GM20431 (cell line): Measurements from ENCODE around the gene PCDH17.

Experiments
- in situ Hi-C: fragments of 300-500 bp; cut with MseI, MboI; formaldehyde crosslinking; loops from one replicate; pipeline ENCODE4 v1.15.0; 2020; ENCODE audit warnings: low sequenced_read_pairs; ENCODE audit not compliant: unreplicated experiment

PCDH17 gene

GRCh38 chr13:57724486-57725272 lies 93.1 kb downstream of the PCDH17 start:
- in situ Hi-C loops = no loop called here

DNA sequence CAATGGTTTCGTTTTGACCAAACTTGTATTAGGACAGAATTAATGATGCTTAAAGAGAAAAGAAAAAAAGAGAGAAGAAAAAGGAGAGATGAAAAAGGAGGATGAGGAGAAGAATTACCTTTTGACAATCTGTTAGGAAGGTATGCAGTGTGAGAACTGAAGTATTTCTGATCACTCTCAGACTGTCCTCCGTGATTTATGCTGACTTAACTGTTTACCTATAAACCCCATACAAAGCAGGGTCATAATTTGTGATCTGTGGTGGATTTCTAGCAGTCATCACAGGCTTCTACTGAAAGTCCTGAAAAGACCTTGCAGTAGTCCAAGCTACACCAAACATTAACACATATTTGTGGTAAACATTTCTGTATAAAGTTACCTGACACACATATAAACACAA lies 93.9 kb downstream of the PCDH17 start:
- in situ Hi-C loops = no loop called here

- in situ Hi-C loops = no loop called here
Measured at GRCh38 chr13:57726981-57727380, 95.4 kb downstream of the PCDH17 start.

DNA sequence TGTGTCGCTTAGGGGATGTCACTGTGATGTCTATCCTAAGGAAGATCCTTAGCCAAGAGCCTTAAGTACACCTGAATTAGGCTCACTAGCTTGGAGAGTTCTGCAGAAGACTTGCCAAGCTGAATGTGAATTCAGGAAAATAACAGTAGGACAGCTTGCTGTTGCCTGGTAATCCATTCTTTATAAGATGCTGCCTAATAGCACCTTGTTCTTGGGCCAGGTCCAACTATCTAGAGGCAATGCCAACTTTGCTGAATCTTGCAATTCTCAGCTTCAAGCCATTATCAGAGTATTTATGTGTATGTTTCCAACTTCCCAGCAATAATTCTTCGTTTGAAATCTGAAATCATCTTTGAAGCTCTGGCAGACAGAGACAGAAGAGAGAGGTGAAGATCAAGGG lies 102.8 kb downstream of the PCDH17 start:
- in situ Hi-C loops = no loop called here

DNA sequence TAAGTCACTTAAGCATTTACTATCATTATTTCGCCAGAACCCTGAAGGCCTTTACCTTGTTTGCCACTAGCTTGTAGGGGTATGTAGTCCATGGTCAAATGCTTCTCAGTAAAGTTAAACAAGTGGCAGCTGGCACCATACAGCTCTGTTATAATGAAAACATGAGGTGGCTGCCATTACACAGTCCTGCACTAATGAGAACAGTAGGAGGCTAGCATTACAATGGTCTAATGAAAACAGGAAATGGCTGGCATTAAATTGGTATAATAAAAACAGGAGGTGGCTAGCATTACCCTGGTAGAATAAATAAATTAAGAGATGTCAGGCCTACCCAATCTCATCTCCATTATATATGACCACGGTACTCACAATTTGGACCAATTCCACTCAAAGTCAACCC lies 107.5 kb downstream of the PCDH17 start:
- in situ Hi-C loops = no loop called here

DNA sequence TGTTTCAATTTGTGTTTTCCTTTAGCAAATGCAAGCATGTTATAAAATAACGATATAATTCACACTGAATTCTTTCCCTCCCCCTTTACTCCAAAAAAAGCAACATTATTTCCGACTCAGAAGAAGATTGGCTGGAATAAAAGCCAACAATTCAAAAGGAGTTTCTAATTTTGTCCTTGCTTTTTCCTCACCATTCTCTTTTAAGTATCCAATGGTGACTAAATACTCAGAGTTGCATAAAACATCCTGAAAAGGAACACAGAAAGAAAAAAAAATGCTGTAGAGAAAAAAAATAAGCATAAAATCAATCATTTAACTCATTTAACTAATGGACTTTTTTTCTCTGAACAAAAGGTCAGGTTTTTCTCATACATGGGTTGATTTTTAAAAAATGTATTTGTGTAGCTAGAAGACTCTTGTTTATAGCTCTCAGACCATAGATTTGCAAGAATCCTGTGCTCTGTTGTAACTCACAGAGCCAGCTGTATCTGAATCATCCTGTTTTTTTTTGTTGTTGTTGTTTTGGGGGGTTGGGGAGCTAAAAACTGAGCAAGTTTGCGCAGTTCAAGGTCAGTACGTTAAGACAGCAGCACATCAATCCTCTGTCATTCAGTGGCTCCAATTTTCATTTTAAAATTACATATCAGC lies 108.1 kb downstream of the PCDH17 start:
- in situ Hi-C loops = no loop called here

- in situ Hi-C loops = no loop called here
Measured at GRCh38 chr13:57740719-57741118, 109.2 kb downstream of the PCDH17 start.

DNA sequence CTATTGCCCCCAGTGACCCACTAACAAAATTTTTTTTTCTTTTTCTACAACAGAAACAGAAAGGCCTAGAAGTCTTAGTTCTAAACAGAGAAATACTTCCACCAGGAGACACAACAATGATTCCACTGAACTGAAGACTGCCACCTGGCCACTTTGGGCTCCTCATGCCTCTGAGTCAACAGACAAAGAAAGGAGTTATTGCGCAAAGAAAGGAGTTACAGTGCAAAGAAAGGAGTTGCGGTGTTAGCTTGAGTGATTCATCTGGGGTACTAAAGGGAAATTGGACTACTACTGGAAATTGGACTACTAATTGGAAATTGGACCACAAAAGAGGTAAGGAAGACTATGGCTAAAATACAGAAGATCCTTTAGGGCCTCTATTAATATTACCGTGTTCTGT lies 116.6 kb downstream of the PCDH17 start:
- in situ Hi-C loops = no loop called here

GRCh38 chr13:57760951-57761350 lies 129.4 kb downstream of the PCDH17 start:
- in situ Hi-C loops = no loop called here

GRCh38 chr13:57763689-57764088 lies 132.1 kb downstream of the PCDH17 start:
- in situ Hi-C loops = no loop called here
